ENCODE measurements around the gene RASA3.

DNA sequence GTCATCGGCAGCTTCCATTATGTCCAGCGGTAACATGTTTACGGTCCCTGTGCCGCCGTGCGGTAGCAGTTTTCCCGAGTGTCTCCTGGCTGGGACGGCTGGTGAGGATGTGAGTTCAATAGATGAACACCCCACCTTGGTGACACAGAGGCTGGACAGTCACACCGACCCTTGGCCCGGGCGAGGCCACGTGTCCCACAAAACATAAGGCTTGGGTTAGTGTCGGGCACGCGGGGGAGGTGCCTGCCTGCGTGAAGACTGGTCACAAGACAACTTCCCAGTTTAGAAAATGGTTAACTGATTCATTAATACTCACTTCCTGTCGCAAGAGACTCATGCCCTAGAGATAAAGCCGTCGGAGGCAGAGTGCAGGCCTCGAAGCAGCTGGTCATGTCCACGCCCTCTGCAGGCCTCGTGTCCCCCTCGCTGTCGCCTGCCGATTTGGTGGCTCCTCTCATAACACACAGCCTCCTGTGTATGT, 17.2 kb downstream of the RASA3 start:
- TF ChIP-seq, protein P1, sequence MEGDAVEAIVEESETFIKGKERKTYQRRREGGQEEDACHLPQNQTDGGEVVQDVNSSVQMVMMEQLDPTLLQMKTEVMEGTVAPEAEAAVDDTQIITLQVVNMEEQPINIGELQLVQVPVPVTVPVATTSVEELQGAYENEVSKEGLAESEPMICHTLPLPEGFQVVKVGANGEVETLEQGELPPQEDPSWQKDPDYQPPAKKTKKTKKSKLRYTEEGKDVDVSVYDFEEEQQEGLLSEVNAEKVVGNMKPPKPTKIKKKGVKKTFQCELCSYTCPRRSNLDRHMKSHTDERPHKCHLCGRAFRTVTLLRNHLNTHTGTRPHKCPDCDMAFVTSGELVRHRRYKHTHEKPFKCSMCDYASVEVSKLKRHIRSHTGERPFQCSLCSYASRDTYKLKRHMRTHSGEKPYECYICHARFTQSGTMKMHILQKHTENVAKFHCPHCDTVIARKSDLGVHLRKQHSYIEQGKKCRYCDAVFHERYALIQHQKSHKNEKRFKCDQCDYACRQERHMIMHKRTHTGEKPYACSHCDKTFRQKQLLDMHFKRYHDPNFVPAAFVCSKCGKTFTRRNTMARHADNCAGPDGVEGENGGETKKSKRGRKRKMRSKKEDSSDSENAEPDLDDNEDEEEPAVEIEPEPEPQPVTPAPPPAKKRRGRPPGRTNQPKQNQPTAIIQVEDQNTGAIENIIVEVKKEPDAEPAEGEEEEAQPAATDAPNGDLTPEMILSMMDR (IDR thresholded peaks at IDR 0.05): no peak
- TF ChIP-seq EZH2 (IDR thresholded peaks at IDR 0.05): no peak
- TF ChIP-seq EZH2phosphoT487 (IDR thresholded peaks at IDR 0.05): no peak

Data from neural progenitor cell (in vitro differentiated cells).